ENCODE measurements around the gene ZFP36L2. TPM values are rescaled to one million over a fixed set of nuclear protein-coding genes. Genes with fewer than 3 reads are reported as not detected.

ZFP36L2 gene
- polyA plus RNA-seq, 1 of the 3 experiments (the other 2 are of a cell fraction) = 18.4 TPM

DNA sequence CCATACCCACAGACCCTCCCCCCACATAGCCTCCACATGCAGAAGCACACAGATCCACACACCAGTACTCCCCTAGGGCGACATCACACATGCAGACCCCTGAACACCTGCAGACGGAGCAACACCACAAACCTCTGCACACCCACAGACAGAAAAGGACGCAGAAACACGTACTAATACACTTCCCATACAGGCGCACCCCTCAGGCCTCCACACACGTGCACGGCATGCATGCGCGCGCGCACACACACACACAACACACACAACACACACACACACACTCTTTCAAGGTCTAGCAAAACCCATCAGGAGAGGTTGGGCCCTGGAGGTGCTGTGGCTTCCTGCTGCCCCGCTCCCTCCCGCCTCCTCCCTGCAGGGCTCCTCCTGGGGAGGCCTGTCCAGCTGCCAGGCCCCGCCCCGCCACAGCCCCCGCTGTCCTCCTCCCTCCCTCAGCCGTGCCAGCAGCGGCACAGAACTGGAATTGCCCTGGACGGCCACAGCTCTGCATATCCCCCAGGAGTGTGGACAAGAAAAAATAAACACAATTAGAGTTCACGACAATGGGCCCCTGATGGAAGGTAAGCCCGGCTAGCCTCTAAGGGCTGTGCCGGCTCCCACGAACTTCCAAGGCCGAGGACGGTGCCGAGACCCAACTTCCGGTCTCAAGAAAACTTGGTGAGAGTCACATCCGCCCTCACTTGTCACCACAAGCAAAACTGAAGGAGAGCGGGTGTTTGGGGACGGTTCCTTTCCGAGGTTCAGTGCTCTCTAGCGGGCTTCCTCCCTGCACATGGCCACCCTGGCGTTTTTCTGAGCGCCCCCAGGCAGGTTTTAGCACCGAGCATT, 6.8 kb downstream of the ZFP36L2 start:
- Histone ChIP-seq H4K20me1 (ENCODE audit: insufficient read depth) (peaks cover 18% of the 10 kb centered on the region), H2AFZ (ENCODE audit: low read depth) (peak overlapping the region; percentile 29), H3K4me2 (peak overlapping the region; percentile 83), H3K9ac (peak overlapping the region; percentile 99), H3K4me1 (ENCODE audit: control insufficient read depth in 1 of 2, insufficient read depth in 2 of 2, low read depth in 1 of 2, low read length in 1 of 2) (peaks cover 46 to 69% of the 10 kb centered on the region in 2 experiments; a peak in 3 of 4 replicates), H3K9me3 (no peaks in the 10 kb centered on the region), H3K27ac (ENCODE audit: low read depth in 2 of 2, low read length in 1 of 2) (peak overlapping the region; percentile 94 to 95), H3K79me2 (ENCODE audit: insufficient read depth) (peaks cover 44% of the 10 kb centered on the region), H3F3A (replicated peaks; ENCODE audit: insufficient read depth) (peaks cover 45% of the 10 kb centered on the region), H3K27me3 (ENCODE audit: insufficient read depth) (no peaks in the 10 kb centered on the region), H3K36me3 (replicated peaks in 1 of 2; ENCODE audit: control insufficient read depth in 1 of 2, insufficient read depth in 2 of 2, low read length in 1 of 2) (peaks cover 21 to 25% of the 10 kb centered on the region in 2 experiments), H3K4me3 (ENCODE audit: low read depth in 2 of 2, low read length in 1 of 2) (peak overlapping the region; percentile 95 to 97), H3K9me2 (no peaks in the 10 kb centered on the region)
- POLR2A ChIA-PET = interaction anchor here (0.6 to 3.6 kb wide), 6 partner anchors 9 to 372 kb away, joined by 3 to 13 read pairs (median 4); no protein-coding TSS in a partner anchor
- CTCF ChIA-PET = interaction anchor here (0.7 to 16.3 kb wide), 15 partner anchors 8 to 272 kb away, joined by 3 to 299 read pairs (median 6); no protein-coding TSS in a partner anchor
- DNase-seq = peak; percentile 87
- peak; percentile 23; the same call in 1 of the 2 replicates for TF ChIP-seq NRF1 (IDR thresholded peaks at IDR 0.05; ENCODE audit: low read depth, low read length)
- TF ChIP-seq EZH2phosphoT487 (IDR thresholded peaks at IDR 0.05; ENCODE audit: borderline replicate concordance, low read depth) = no peak
- TF ChIP-seq YY1 (IDR thresholded peaks at IDR 0.05; ENCODE audit: low read depth) = peak; percentile 35; the same call in 1 of the 2 replicates
- no peak for TF ChIP-seq RCOR1 (IDR thresholded peaks at IDR 0.05; ENCODE audit: low read length)
- TF ChIP-seq, protein P1, sequence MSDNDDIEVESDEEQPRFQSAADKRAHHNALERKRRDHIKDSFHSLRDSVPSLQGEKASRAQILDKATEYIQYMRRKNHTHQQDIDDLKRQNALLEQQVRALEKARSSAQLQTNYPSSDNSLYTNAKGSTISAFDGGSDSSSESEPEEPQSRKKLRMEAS (IDR thresholded peaks at IDR 0.05; ENCODE audit: low read depth) = peak; percentile 67
- peak; percentile 58; the same call in 1 of the 2 replicates for TF ChIP-seq SIN3A (IDR thresholded peaks at IDR 0.05; ENCODE audit: borderline replicate concordance, low read depth, low read length)
- peak; percentile 13 to 47; a peak in 1 of 4 replicates for TF ChIP-seq EP300 (IDR thresholded peaks at IDR 0.05; ENCODE audit: borderline replicate concordance in 1 of 2, low read depth in 1 of 2, low read length in 1 of 2)
- no peak for TF ChIP-seq MEF2A (IDR thresholded peaks at IDR 0.05; ENCODE audit: borderline replicate concordance, low read depth)
- TF ChIP-seq JUND (IDR thresholded peaks at IDR 0.05) = no peak
- TF ChIP-seq TEAD4 (IDR thresholded peaks at IDR 0.05; ENCODE audit: borderline replicate concordance, insufficient read depth) = 0 out of 2 replicates have a peak, but pooled peaks have one; percentile 37
- TF ChIP-seq POLR2AphosphoS5 (IDR thresholded peaks at IDR 0.05; ENCODE audit: low read depth, low read length) = peak; percentile 60; the same call in 1 of the 2 replicates
- peak; percentile 47; the same call in 1 of the 2 replicates for TF ChIP-seq NFIC (IDR thresholded peaks at IDR 0.05; ENCODE audit: borderline replicate concordance)
- TF ChIP-seq TCF12 (IDR thresholded peaks at IDR 0.05) = peak; percentile 3; the same call in 1 of the 2 replicates
- peak; percentile 15 for TF ChIP-seq TAF1 (IDR thresholded peaks at IDR 0.05; ENCODE audit: borderline replicate concordance, low read depth, low read length)
- TF ChIP-seq RAD21 (IDR thresholded peaks at IDR 0.05; ENCODE audit: low read length) = peak; percentile 42
- TF ChIP-seq GABPA (IDR thresholded peaks at IDR 0.05; ENCODE audit: low read depth) = peak; percentile 82
- TF ChIP-seq FOXJ3 (CRISPR knock-in tag; IDR thresholded peaks at IDR 0.05) = peak; percentile 9; the same call in 1 of the 2 replicates
- TF ChIP-seq ELF1 (IDR thresholded peaks at IDR 0.05) = peak; percentile 59
- WGBS (ENCODE audit: low lambda C conversion rate) = 25% methylated on average over 27 of the region's 35 CpGs
